GM12878 (cell line): ENCODE measurements around the gene PDCD1LG2. TPM values are rescaled to one million over a fixed set of nuclear protein-coding genes. Genes with fewer than 3 reads are reported as not detected.

Experiments
- ASH2L ChIP-seq: fragments of 300-600, 200-600 bp; sonication (generic); IDR thresholded peaks from 2 replicates; pipeline ENCODE4 v1.6.1; 2017; ENCODE audit warnings: low read depth, mild to moderate bottlenecking, borderline replicate concordance
- BHLHE40 ChIP-seq, 2 experiments: fragments of 450-650 bp in 1 of 2; IDR thresholded peaks; 2 replicates each; pipeline ENCODE4 v1.6.1; 2011 to 2017; ENCODE audit warnings: low read depth in 2 of 2, borderline replicate concordance in 1 of 2, improper control_type of control experiment in 1 of 2, low read length in 1 of 2, mild to moderate bottlenecking in 1 of 2
- FOS ChIP-seq: IDR thresholded peaks from 3 replicates; pipeline ENCODE4 v1.6.1; 2011; ENCODE audit warnings: borderline replicate concordance; ENCODE audit not compliant: insufficient read length; ENCODE audit errors: extremely low read depth
- IKZF1 ChIP-seq: fragments of 450-650 bp; conservative IDR thresholded peaks from 2 replicates; pipeline ENCODE4 v1.6.1; 2017; ENCODE audit warnings: antibody characterized with exemption, mild to moderate bottlenecking
- IKZF2 ChIP-seq, 2 experiments: fragments of 450-650 bp; IDR thresholded peaks; 2 replicates each; pipeline ENCODE4 v1.6.1; 2017; ENCODE audit warnings: mild to moderate bottlenecking in 2 of 2, moderate library complexity in 2 of 2
- JUNB ChIP-seq: IDR thresholded peaks from 2 replicates; pipeline ENCODE4 v1.6.1; 2016; ENCODE audit warnings: antibody characterized with exemption, mild to moderate bottlenecking
- LARP7 ChIP-seq: fragments of 450-650 bp; IDR thresholded peaks from 2 replicates; pipeline ENCODE4 v1.6.1; 2017; ENCODE audit warnings: mild to moderate bottlenecking
- NBN ChIP-seq: fragments of 450-650 bp; IDR thresholded peaks from 2 replicates; pipeline ENCODE4 v1.6.1; 2016
- NFYB ChIP-seq: IDR thresholded peaks from 2 replicates; pipeline ENCODE4 v1.6.1; 2011; ENCODE audit warnings: low read depth, mild to moderate bottlenecking, low read length, improper control_type of control experiment, moderate library complexity; ENCODE audit not compliant: insufficient read depth
- NRF1 ChIP-seq: conservative IDR thresholded peaks from 2 replicates; pipeline ENCODE4 v1.6.1; 2011; ENCODE audit warnings: mild to moderate bottlenecking, low read depth, low read length, improper control_type of control experiment
- RAD51 ChIP-seq: fragments of 450-650 bp; IDR thresholded peaks from 2 replicates; pipeline ENCODE4 v1.6.1; 2016; ENCODE audit warnings: moderate library complexity, mild to moderate bottlenecking, inconsistent platforms
- RCOR1 ChIP-seq: conservative IDR thresholded peaks from 2 replicates; pipeline ENCODE4 v1.6.1; 2012; ENCODE audit warnings: low read depth, low read length, improper control_type of control experiment
- SMAD1 ChIP-seq: fragments of 450-650 bp; IDR thresholded peaks from 2 replicates; pipeline ENCODE4 v1.6.1; 2018; ENCODE audit warnings: mild to moderate bottlenecking, low read depth; ENCODE audit not compliant: partially characterized antibody
- SMAD5 ChIP-seq: IDR thresholded peaks from 2 replicates; pipeline ENCODE4 v1.6.1; 2016; ENCODE audit warnings: antibody characterized with exemption, low read depth
- ZNF592 ChIP-seq: fragments of 450-650 bp; IDR thresholded peaks from 2 replicates; pipeline ENCODE4 v1.6.1; 2017; ENCODE audit warnings: mild to moderate bottlenecking, moderate library complexity
- ZZZ3 ChIP-seq: IDR thresholded peaks from 2 replicates; pipeline ENCODE4 v1.6.1; 2011; ENCODE audit warnings: low read depth; ENCODE audit not compliant: control insufficient read depth, insufficient read length
- polyA plus RNA-seq, 11 experiments: library from polyadenylated mRNA; depleted of rRNA in 4 of 11; unstranded in 6 of 11; stranded (reverse) in 5 of 11; fragments of >200 nt; fragmentation: Nextera tagmentation in 4 of 11; fragmentation: Illumina TruSeq in 1 of 11; extraction: Ambion mirVana in 4 of 11; extraction: Trizol in 1 of 11; gene quantifications; 1 replicate in 1 of 11; 2 replicates in 10 of 11; pipeline versions ENCODE4 v1.2.1 to v1.2.3, GENCODE V29; 2011 to 2016; ENCODE audit warnings: inconsistent platforms in 2 of 11, missing spikeins in 2 of 11, low read depth in 1 of 11
- total RNA-seq, 4 experiments: library from RNA; depleted of rRNA in 3 of 4; stranded (reverse); fragments of >200 nt in 3 of 4; fragmentation: Illumina TruSeq in 1 of 4; extraction: Trizol in 1 of 4; gene quantifications; 2 replicates each; pipeline versions ENCODE4 v1.2.1 to v1.2.3, GENCODE V29; 2013 to 2021
- TF ChIP-seq, protein P1 (sequence below): IDR thresholded peaks from 2 replicates; pipeline ENCODE4 v1.6.1; 2012; ENCODE audit warnings: low read depth, low read length, improper control_type of control experiment
- TF ChIP-seq, protein P2 (sequence below): fragments of 450-650 bp; IDR thresholded peaks from 2 replicates; pipeline ENCODE4 v1.6.1; 2017; ENCODE audit warnings: borderline replicate concordance
- TF ChIP-seq, protein P3 (sequence below): IDR thresholded peaks from 2 replicates; pipeline ENCODE4 v1.6.1; 2012; ENCODE audit warnings: low read length, inconsistent platforms
- TF ChIP-seq, protein P4 (sequence below): IDR thresholded peaks from 2 replicates; pipeline ENCODE4 v1.6.1; 2011; ENCODE audit warnings: low read depth, low read length, improper control_type of control experiment, borderline replicate concordance

PDCD1LG2 gene
- total and polyA plus RNA-seq, 10 of the 15 experiments (the other 5 are each of a cell fraction or from before 2014, with no cell fraction given), result 1.5 to 37.3 (median 3.0) TPM

DNA sequence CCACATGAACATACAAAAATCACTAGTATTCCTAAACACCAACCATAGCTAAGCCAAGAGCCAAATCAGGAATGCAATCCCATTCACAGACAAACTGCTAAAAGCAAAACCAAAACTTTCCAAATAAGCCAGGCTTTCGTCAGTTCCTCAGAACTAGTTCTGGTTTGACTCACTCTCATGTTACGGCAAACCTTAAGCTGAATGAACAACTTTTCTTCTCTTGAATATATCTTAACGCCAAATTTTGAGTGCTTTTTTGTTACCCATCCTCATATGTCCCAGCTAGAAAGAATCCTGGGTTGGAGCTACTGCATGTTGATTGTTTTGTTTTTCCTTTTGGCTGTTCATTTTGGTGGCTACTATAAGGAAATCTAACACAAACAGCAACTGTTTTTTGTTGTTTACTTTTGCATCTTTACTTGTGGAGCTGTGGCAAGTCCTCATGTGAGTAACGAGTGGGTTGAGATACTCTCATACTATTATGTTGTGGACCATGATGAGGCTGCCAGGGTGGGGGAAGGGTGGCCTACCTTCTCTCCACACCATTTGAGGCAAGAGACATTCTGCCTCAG is at the start of gene PDCD1LG2 (continued):
- peak; percentile 64 for TF ChIP-seq SMAD1
- TF ChIP-seq, protein P1, sequence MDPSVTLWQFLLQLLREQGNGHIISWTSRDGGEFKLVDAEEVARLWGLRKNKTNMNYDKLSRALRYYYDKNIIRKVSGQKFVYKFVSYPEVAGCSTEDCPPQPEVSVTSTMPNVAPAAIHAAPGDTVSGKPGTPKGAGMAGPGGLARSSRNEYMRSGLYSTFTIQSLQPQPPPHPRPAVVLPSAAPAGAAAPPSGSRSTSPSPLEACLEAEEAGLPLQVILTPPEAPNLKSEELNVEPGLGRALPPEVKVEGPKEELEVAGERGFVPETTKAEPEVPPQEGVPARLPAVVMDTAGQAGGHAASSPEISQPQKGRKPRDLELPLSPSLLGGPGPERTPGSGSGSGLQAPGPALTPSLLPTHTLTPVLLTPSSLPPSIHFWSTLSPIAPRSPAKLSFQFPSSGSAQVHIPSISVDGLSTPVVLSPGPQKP, result no peak
- TF ChIP-seq, protein P2, sequence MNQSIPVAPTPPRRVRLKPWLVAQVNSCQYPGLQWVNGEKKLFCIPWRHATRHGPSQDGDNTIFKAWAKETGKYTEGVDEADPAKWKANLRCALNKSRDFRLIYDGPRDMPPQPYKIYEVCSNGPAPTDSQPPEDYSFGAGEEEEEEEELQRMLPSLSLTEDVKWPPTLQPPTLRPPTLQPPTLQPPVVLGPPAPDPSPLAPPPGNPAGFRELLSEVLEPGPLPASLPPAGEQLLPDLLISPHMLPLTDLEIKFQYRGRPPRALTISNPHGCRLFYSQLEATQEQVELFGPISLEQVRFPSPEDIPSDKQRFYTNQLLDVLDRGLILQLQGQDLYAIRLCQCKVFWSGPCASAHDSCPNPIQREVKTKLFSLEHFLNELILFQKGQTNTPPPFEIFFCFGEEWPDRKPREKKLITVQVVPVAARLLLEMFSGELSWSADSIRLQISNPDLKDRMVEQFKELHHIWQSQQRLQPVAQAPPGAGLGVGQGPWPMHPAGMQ, result no peak
- TF ChIP-seq BHLHE40 (IDR thresholded peaks at IDR 0.05; ENCODE audit: borderline replicate concordance in 1 of 2, low read depth in 2 of 2, low read length in 1 of 2), result peak; percentile 60 to 72; a peak in 3 of 4 replicates
- no peak for TF ChIP-seq NRF1
- TF ChIP-seq RCOR1, result no peak
- no peak for TF ChIP-seq SMAD5
- no peak for TF ChIP-seq NFYB
- peak; percentile 87 for TF ChIP-seq NBN
- TF ChIP-seq ASH2L, result peak; percentile 87; the same call in 1 of the 2 replicates
- peak; percentile 96 for TF ChIP-seq IKZF1
- TF ChIP-seq ZNF592, result no peak; the same call in 1 of the 2 replicates
- no peak for TF ChIP-seq LARP7
- no peak; the same call in 1 of the 2 replicates for TF ChIP-seq RAD51
- TF ChIP-seq ZZZ3, result no peak
- TF ChIP-seq, protein P3, sequence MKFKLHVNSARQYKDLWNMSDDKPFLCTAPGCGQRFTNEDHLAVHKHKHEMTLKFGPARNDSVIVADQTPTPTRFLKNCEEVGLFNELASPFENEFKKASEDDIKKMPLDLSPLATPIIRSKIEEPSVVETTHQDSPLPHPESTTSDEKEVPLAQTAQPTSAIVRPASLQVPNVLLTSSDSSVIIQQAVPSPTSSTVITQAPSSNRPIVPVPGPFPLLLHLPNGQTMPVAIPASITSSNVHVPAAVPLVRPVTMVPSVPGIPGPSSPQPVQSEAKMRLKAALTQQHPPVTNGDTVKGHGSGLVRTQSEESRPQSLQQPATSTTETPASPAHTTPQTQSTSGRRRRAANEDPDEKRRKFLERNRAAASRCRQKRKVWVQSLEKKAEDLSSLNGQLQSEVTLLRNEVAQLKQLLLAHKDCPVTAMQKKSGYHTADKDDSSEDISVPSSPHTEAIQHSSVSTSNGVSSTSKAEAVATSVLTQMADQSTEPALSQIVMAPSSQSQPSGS, result peak; percentile 80
- no peak for TF ChIP-seq FOS
- peak; percentile 98 for TF ChIP-seq IKZF2 (IDR thresholded peaks at IDR 0.05)
- TF ChIP-seq JUNB, result peak; percentile 97
- TF ChIP-seq, protein P4, sequence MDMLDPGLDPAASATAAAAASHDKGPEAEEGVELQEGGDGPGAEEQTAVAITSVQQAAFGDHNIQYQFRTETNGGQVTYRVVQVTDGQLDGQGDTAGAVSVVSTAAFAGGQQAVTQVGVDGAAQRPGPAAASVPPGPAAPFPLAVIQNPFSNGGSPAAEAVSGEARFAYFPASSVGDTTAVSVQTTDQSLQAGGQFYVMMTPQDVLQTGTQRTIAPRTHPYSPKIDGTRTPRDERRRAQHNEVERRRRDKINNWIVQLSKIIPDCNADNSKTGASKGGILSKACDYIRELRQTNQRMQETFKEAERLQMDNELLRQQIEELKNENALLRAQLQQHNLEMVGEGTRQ, result no peak
